Spleen (tissue), 11 donors: ENCODE data around the gene OR1F1. TPM values are rescaled to one million over a fixed set of nuclear protein-coding genes. Genes with fewer than 3 reads are reported as not detected.

Source experiments
- DNase-seq: peaks from one replicate; pipeline ENCODE4 v3.0.0-alpha.2; 2020
- H3K27ac ChIP-seq, 8 donors: fragments of 200-600 bp; sonication (generic) in 7 of 8; 1 replicate in 4 of 8; 2 replicates in 4 of 8; pipeline versions ENCODE4 v1.5.0 to v1.8.0; 2016 to 2021; ENCODE audit warnings: inconsistent platforms in 4 of 8, mild to moderate bottlenecking in 4 of 8, moderate library complexity in 1 of 8
- H3K27me3 ChIP-seq, 7 donors: fragments of 200-600 bp; sonication (generic) in 6 of 7; replicated peaks in 1 of 7; 1 replicate in 4 of 7; 2 replicates in 3 of 7; pipeline versions ENCODE4 v1.5.0 to v1.8.0; 2016 to 2021; ENCODE audit warnings: inconsistent platforms in 3 of 7, mild to moderate bottlenecking in 1 of 7
- H3K36me3 ChIP-seq, 6 donors: fragments of 200-600 bp; sonication (generic) in 5 of 6; 1 replicate in 4 of 6; 2 replicates in 2 of 6; pipeline versions ENCODE4 v1.5.0 to v1.8.0; 2016 to 2021; ENCODE audit warnings: inconsistent platforms in 2 of 6
- H3K4me1 ChIP-seq, 6 donors: fragments of 200-600 bp; sonication (generic) in 5 of 6; 1 replicate in 3 of 6; 2 replicates in 3 of 6; pipeline versions ENCODE4 v1.5.0 to v1.8.0; 2016 to 2021; ENCODE audit warnings: inconsistent platforms in 3 of 6
- H3K4me3 ChIP-seq, 8 donors: fragments of 200-600 bp; sonication (generic) in 7 of 8; 1 replicate in 4 of 8; 2 replicates in 4 of 8; pipeline versions ENCODE4 v1.5.0 to v1.8.0; 2016 to 2021; ENCODE audit warnings: inconsistent platforms in 4 of 8, mild to moderate bottlenecking in 4 of 8, moderate library complexity in 2 of 8
- H3K9me3 ChIP-seq, 8 donors: fragments of 200-600 bp; sonication (generic) in 7 of 8; 1 replicate in 4 of 8; 2 replicates in 4 of 8; pipeline versions ENCODE4 v1.5.0 to v1.8.0; 2016 to 2021; ENCODE audit warnings: inconsistent platforms in 4 of 8
- POLR2A ChIP-seq, 3 donors: fragments of 450-650 bp; IDR thresholded peaks; one replicate each; pipeline ENCODE4 v1.5.1; 2017; ENCODE audit warnings: antibody characterized with exemption in 3 of 3, mild to moderate bottlenecking in 1 of 3
- POLR2AphosphoS5 ChIP-seq, 3 donors: sonication (generic); formaldehyde crosslinking; IDR thresholded peaks; one replicate each; pipeline ENCODE4 v1.5.1; 2017; ENCODE audit warnings: antibody characterized with exemption in 3 of 3
- WGBS, 5 donors: extraction: QIAGEN DNeasy Blood & Tissue Kit in 3 of 5; methylation state at CpG; one replicate each; pipeline versions ENCODE4 v1.1.5 to v1.1.7; 2013 to 2018; 5-methylcytosine and 5-hydroxymethylcytosine counted together
- intact Hi-C: fragments of 100-400 bp; cut with DNase I; formaldehyde crosslinking; loops from one replicate; pipeline ENCODE4 v1.15.0; 2023; ENCODE audit warnings: low total_unique reads
- polyA plus RNA-seq, 3 donors: library from polyadenylated mRNA; stranded (reverse); fragments of 200-250 nt; gene quantifications; one replicate each; pipeline ENCODE4 v1.2.1, GENCODE V29; 2013
- total RNA-seq, 7 donors: library from RNA; depleted of rRNA in 3 of 7; stranded (reverse); fragments of >200 nt in 3 of 7; fragmentation: NEBNext Ultra II Directional in 4 of 7; extraction: Animal tissue kit (Norgen Biotek cat#: 25700) in 4 of 7; gene quantifications; one replicate each; pipeline versions ENCODE4 v1.1.0 to v1.2.1, GENCODE V29; 2016 to 2021
- TF ChIP-seq, protein P1 (sequence below), 11 experiments: fragments of 200-600 bp in 7 of 11; fragments of 450-650 bp in 4 of 11; sonication (generic) in 4 of 11; IDR thresholded peaks in 8 of 11; conservative IDR thresholded peaks in 3 of 11; 1 replicate in 7 of 11; 2 replicates in 4 of 11; pipeline versions ENCODE4 v1.4.0 to v1.8.0; 2016 to 2021; ENCODE audit warnings: antibody characterized with exemption in 11 of 11, inconsistent platforms in 4 of 11, mild to moderate bottlenecking in 1 of 11
- donor health status: healthy with polysubstance abuse.
- donor health status: DM: no; HTN: no; CAD: no; lungs with moderate emphysema.
- donor health status: DM: no; HTN: no; CAD: no.
- donor health status: Bipolar disorder and iron deficiency.
- donor health status: healthy.
- donor health status: DM: no; HTN: no; CAD: no.
- donor health status: DM: yes; HTN: yes; CAD: no.

The OR1F1 gene
- total and polyA plus RNA-seq, 10 donors = not detected

DNA sequence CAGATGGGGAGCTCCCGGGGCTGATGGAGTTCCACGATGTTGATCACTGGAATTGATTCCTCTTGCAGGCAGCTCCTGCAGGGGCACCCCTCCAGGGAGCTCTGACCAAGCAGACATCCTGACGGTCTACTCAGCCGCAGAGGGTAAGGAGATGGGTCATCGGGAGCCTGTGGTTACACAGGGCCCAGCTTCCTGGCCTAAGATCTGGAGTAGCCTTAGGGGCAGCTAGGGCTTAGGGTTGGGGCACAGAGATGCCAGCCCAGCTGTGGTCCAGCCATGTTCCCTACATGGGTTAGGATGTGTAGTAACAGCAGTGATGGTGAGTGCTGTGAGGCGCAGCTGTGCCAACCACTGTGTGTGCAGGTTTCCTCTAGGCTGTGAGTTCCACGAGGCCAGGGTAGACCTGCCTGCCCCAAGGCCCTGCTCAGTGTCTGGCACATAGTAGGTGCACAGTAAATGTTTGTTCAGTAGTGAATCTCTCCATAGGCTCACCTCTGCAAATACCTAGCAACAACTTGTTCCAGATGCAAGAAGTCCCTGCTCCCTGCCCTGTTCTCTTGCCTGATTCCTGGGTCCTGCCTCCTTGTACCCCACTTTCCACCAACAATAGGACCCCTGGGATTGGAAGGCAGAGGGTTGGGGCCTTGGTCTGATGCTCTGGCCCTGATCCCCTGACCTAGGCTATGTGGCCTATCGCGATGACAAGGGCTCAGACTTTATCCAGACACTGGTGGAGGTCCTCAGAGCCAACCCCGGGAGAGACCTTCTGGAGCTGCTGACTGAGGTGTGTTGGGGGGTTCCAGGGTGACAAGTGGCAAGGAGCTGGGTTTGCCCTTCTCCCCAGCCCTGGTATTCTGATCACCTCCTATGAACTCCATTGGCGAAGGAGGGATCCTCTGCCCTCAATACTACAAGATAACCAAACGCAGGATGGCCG is 39.5 kb upstream of the OR1F1 start:
- 87 to 93% (median 91%) methylated on average over 12 to 13 of the region's 13 CpGs for WGBS, 5 donors
- Histone ChIP-seq H3K27me3 (peaks cover 0 to 24% (median 0%) of the 10 kb centered on the region in 7 donors), H3K36me3 (no peaks in the 10 kb centered on the region), H3K9me3 (peaks cover 0 to 4% (median 2%) of the 10 kb centered on the region in 8 donors), H3K27ac (peak overlapping the region in 1 of 8 donors; percentile 87), H3K4me1 (peaks cover 6 to 68% (median 50%) of the 10 kb centered on the region in 6 donors), H3K4me3 (no peak overlapping the region)
- peak; percentile 66 for DNase-seq
- TF ChIP-seq, protein P1, sequence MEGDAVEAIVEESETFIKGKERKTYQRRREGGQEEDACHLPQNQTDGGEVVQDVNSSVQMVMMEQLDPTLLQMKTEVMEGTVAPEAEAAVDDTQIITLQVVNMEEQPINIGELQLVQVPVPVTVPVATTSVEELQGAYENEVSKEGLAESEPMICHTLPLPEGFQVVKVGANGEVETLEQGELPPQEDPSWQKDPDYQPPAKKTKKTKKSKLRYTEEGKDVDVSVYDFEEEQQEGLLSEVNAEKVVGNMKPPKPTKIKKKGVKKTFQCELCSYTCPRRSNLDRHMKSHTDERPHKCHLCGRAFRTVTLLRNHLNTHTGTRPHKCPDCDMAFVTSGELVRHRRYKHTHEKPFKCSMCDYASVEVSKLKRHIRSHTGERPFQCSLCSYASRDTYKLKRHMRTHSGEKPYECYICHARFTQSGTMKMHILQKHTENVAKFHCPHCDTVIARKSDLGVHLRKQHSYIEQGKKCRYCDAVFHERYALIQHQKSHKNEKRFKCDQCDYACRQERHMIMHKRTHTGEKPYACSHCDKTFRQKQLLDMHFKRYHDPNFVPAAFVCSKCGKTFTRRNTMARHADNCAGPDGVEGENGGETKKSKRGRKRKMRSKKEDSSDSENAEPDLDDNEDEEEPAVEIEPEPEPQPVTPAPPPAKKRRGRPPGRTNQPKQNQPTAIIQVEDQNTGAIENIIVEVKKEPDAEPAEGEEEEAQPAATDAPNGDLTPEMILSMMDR (IDR thresholded peaks at IDR 0.05 in 8 of 11, conservative IDR thresholded peaks at IDR 0.05 in 3 of 11) = no peak
- TF ChIP-seq POLR2A (IDR thresholded peaks at IDR 0.05) = no peak
- TF ChIP-seq POLR2AphosphoS5 (IDR thresholded peaks at IDR 0.05) = no peak
- intact Hi-C loops = no loop called here

DNA sequence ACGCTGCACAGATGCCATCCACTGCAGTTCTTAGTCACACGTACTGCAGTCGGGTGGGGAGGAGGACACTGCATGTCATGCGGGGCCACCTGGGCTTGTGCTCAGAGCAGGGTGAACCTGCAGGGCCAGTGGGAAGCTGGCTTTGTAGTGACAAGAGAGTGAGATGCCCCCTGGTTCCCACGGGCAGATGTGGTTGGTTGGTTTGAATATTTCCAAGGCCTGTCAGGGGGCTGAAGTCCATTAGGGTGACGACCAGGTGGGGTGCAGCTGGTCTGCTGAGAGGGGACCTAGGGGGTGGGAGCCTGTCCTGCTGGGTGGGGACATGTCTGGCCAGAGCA is 38.8 kb upstream of the OR1F1 start:
- peak overlapping the region in 4 of 8 donors; percentile 53 to 74 (median 70) for H3K4me3 ChIP-seq
- peaks cover 6 to 64% (median 47%) of the 10 kb centered on the region in 6 donors for H3K4me1 ChIP-seq
- peaks cover 0 to 10% (median 5%) of the 10 kb centered on the region in 8 donors for H3K9me3 ChIP-seq
- TF ChIP-seq, protein P1 (IDR thresholded peaks at IDR 0.05 in 8 of 11, conservative IDR thresholded peaks at IDR 0.05 in 3 of 11) = no peak
- no peak for TF ChIP-seq POLR2A (IDR thresholded peaks at IDR 0.05)
- no peak for TF ChIP-seq POLR2AphosphoS5 (IDR thresholded peaks at IDR 0.05)
- WGBS, 5 donors = 89 to 95% (median 93%) methylated on average over 5 to 6 of the region's 6 CpGs
- H3K27me3 ChIP-seq = peaks cover 0 to 24% (median 0%) of the 10 kb centered on the region in 7 donors
- H3K36me3 ChIP-seq = no peaks in the 10 kb centered on the region
- intact Hi-C loops = no loop called here
- DNase-seq = peak; percentile 67
- peak overlapping the region in 7 of 8 donors; percentile 73 to 87 (median 84) for H3K27ac ChIP-seq

DNA sequence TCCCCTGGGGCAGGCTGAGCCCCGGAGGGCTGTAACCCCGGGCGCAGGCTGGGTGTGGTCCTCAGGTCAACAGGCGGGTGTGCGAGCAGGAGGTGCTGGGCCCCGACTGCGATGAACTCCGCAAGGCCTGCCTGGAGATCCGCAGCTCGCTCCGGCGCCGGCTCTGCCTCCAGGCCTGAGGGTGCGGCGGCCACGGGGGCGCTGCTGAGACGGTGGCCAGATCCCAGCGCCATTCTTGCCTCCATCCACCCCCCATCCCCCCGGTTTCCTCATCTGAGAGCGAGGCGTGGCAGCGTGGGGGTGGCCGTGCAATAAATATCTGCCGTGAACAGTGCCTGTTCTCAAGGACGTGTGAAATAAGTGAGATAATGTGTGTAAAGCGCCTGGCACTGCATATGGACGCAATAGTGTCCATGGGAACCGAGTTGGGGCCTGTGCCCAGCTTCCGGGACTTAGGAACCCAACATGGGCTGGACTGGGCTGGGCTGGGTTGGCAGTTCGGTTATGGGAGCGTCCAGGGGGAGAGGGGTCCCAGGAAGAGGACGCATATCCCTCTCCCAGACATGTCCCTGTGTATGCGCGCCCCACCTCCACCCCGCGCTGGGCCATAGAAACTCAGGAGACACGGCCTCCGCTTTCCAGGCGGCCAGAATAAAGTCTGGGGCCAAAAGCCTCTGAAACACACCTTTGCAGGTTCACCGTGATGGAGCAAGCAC is 38.2 kb upstream of the OR1F1 start:
- H3K27me3 ChIP-seq = peaks cover 0 to 24% (median 0%) of the 10 kb centered on the region in 7 donors
- intact Hi-C loops = no loop called here
- peak; percentile 90 for DNase-seq
- peak overlapping the region; percentile 52 to 74 (median 64) for H3K4me3 ChIP-seq
- H3K4me1 ChIP-seq = peaks cover 6 to 64% (median 44%) of the 10 kb centered on the region in 6 donors
- no peaks in the 10 kb centered on the region for H3K36me3 ChIP-seq
- H3K27ac ChIP-seq = peak overlapping the region; percentile 73 to 87 (median 82)
- TF ChIP-seq POLR2A (IDR thresholded peaks at IDR 0.05) (no peak), POLR2AphosphoS5 (IDR thresholded peaks at IDR 0.05) (peak in 1 of 3 donors; percentile 50)
- TF ChIP-seq, protein P1 (IDR thresholded peaks at IDR 0.05 in 8 of 11, conservative IDR thresholded peaks at IDR 0.05 in 3 of 11) = peak in 9 of 11 experiments; percentile 8 to 55 (median 40)
- peaks cover 0 to 17% (median 11%) of the 10 kb centered on the region in 8 donors for H3K9me3 ChIP-seq
- 0 to 6% (median 4%) methylated on average over 24 to 41 of the region's 41 CpGs for WGBS, 5 donors
